ENCODE measurements around the gene GRPEL1. TPM values are rescaled to one million over a fixed set of nuclear protein-coding genes. Genes with fewer than 3 reads are reported as not detected.

The GRPEL1 gene
- total and polyA plus RNA-seq, 7 donors: 41.4 to 151 (median 58.3) TPM

DNA sequence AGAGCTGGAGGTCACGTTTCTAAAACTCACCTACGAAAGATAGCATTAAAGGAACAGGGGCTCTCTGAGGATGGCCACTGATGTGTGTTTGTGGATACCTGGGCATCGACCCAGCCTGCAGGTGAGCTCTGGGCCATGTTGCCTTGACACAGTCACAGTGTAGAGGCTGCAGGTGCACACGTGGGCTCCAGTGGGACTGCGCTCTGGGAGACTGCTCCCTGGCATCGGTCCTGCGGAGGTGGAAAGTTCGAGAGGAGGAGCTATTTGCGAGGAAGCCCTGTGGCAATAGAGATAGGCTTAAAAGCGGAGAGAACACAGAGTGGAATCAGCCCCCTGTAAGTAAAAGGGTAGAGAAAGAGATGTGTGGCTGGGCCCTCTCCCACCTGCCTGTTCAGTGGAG lies 37.0 kb downstream of the GRPEL1 start:
- no peak overlapping the region for H3K27ac ChIP-seq
- WGBS, 3 donors: 92 to 95% (median 94%) methylated on average over 10 of the region's 10 CpGs
- H3K4me1 ChIP-seq: no peaks in the 10 kb centered on the region
- no peaks in the 10 kb centered on the region for H3K27me3 ChIP-seq (ENCODE audit: insufficient read depth in 3 of 3, low read length in 2 of 3)
- TF ChIP-seq, protein P1, sequence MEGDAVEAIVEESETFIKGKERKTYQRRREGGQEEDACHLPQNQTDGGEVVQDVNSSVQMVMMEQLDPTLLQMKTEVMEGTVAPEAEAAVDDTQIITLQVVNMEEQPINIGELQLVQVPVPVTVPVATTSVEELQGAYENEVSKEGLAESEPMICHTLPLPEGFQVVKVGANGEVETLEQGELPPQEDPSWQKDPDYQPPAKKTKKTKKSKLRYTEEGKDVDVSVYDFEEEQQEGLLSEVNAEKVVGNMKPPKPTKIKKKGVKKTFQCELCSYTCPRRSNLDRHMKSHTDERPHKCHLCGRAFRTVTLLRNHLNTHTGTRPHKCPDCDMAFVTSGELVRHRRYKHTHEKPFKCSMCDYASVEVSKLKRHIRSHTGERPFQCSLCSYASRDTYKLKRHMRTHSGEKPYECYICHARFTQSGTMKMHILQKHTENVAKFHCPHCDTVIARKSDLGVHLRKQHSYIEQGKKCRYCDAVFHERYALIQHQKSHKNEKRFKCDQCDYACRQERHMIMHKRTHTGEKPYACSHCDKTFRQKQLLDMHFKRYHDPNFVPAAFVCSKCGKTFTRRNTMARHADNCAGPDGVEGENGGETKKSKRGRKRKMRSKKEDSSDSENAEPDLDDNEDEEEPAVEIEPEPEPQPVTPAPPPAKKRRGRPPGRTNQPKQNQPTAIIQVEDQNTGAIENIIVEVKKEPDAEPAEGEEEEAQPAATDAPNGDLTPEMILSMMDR (IDR thresholded peaks at IDR 0.05): no peak
- peaks cover 4 to 46% of the 10 kb centered on the region in 2 donors for H3K36me3 ChIP-seq (ENCODE audit: insufficient read depth in 1 of 2, low read depth in 1 of 2)
- no peak overlapping the region for H3K4me3 ChIP-seq
- DNase-seq: peak in 1 of 2 donors; percentile 12
- ATAC-seq: no peak
- no peaks in the 10 kb centered on the region for H3K9me3 ChIP-seq
- intact Hi-C loops (cut with DNase I): no loop called here

DNA sequence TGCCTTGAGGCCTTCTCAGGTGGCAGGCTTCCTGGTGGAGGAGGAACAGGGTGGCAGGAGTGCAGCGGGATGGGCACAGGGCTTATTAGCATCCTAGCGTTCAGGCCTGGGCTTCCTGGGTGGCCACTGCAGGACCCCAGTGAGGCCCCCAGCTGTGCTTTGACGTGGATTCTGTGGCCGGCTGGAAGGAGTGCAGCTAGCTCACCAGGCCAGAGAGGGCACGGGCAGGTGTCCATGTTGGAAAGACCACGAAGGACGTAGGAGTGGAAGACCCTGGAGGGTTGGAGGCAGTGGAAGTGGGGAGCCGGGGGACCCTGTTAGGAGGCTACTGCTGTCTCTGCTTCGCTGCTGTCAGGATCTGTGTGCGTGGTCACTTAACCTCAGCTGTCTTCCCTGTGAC lies 37.9 kb downstream of the GRPEL1 start:
- TF ChIP-seq, protein P1 (IDR thresholded peaks at IDR 0.05): no peak

DNA sequence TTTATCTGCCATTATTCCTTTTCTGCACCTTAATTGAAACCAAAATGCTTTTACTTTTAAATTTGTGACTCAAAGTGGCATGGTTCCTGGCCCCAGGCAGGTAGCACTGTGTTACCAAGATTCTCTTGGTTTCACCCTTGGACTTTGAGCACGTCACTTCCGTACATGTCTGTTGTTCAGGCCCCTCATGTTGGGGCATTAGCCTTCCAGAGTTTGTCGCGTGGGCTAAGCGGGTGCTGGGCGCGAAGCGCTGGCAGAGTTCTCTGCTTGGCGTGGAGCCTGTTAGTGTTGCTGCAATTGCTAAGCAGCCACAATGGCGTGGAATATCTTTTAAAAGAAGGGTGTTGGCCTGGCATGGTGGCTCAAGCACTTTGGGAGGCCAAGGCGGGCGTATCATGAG lies 38.7 kb downstream of the GRPEL1 start:
- Histone ChIP-seq H3K4me3 (no peak overlapping the region), H3K27ac (no peak overlapping the region), H3K36me3 (ENCODE audit: insufficient read depth in 1 of 2, low read depth in 1 of 2) (peaks cover 4 to 62% of the 10 kb centered on the region in 2 donors), H3K4me1 (no peaks in the 10 kb centered on the region), H3K9me3 (no peaks in the 10 kb centered on the region), H3K27me3 (ENCODE audit: insufficient read depth in 3 of 3, low read length in 2 of 3) (no peaks in the 10 kb centered on the region)
- TF ChIP-seq, protein P1 (IDR thresholded peaks at IDR 0.05): no peak
- WGBS, 3 donors: 93 to 94% (median 94%) methylated on average over 12 of the region's 12 CpGs
- ATAC-seq: no peak
- DNase-seq: peak in 1 of 2 donors; percentile 13
- intact Hi-C loops (cut with DNase I): no loop called here

More for the DNA sequence above, 37.9 kb downstream of the GRPEL1 start:
- Histone ChIP-seq H3K9me3 (no peaks in the 10 kb centered on the region), H3K36me3 (ENCODE audit: insufficient read depth in 1 of 2, low read depth in 1 of 2) (peaks cover 4 to 55% of the 10 kb centered on the region in 2 donors), H3K4me1 (no peaks in the 10 kb centered on the region), H3K27me3 (ENCODE audit: insufficient read depth in 3 of 3, low read length in 2 of 3) (no peaks in the 10 kb centered on the region), H3K4me3 (no peak overlapping the region), H3K27ac (no peak overlapping the region)
- ATAC-seq (no peak), DNase-seq (peak in 1 of 2 donors; percentile 40)
- intact Hi-C loops (cut with DNase I): no loop called here
- WGBS, 3 donors: 92 to 98% (median 97%) methylated on average over 10 of the region's 10 CpGs

DNA sequence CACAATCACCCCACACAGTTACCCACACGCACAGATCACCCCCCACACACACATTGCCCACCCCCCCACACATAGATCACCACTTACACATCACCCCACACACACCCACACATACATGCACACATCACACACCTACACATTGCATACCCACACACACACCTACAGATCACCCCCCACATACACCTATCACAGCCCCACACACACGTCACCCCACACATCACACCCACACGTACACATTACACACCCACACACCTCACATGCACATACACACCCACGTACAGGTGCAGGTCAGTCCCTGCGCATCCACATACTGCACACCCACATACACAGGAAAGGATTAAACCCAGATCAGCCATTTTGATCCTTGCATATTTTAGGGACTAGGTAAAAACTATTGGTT lies 40.0 kb downstream of the GRPEL1 start:
- Histone ChIP-seq H3K27me3 (ENCODE audit: insufficient read depth in 3 of 3, low read length in 2 of 3) (no peaks in the 10 kb centered on the region), H3K36me3 (ENCODE audit: insufficient read depth in 1 of 2, low read depth in 1 of 2) (peaks cover 4 to 73% of the 10 kb centered on the region in 2 donors), H3K9me3 (no peaks in the 10 kb centered on the region), H3K27ac (no peak overlapping the region), H3K4me1 (no peaks in the 10 kb centered on the region), H3K4me3 (no peak overlapping the region)
- DNase-seq: no peak
- no peak for ATAC-seq
- intact Hi-C loops (cut with DNase I): no loop called here
- TF ChIP-seq, protein P1 (IDR thresholded peaks at IDR 0.05): no peak
- 78 to 92% (median 91%) methylated on average over 5 of the region's 5 CpGs for WGBS, 3 donors

DNA sequence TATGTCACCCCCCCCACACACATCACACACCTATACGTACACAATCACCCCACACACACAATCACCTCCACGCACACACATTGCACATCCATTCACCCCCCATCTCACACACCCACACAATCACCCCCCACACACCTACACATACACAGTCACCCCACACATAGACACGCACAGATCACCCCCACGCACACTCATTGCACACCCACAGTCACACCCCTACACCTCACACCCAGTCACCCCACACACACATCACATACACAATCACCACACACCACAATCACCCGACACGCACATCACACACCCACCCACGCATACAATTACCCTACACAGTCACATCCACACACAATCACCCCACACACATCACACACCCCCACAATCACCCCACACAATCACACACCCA lies 40.6 kb downstream of the GRPEL1 start:
- ATAC-seq (no peak), DNase-seq (peak in 1 of 2 donors; percentile 9)
- Histone ChIP-seq H3K4me3 (no peak overlapping the region), H3K27ac (no peak overlapping the region), H3K36me3 (ENCODE audit: insufficient read depth in 1 of 2, low read depth in 1 of 2) (peaks cover 4 to 73% of the 10 kb centered on the region in 2 donors), H3K27me3 (ENCODE audit: insufficient read depth in 3 of 3, low read length in 2 of 3) (no peaks in the 10 kb centered on the region), H3K9me3 (no peaks in the 10 kb centered on the region), H3K4me1 (no peaks in the 10 kb centered on the region)
- 93 to 96% (median 96%) methylated on average over 7 of the region's 7 CpGs for WGBS, 3 donors
- TF ChIP-seq, protein P1 (IDR thresholded peaks at IDR 0.05): no peak
- intact Hi-C loops (cut with DNase I): no loop called here
